GM19463 (cell line): ENCODE measurements around the gene ITGB6.

ENCODE experiments used
- ATAC-seq: cut with Tn5 transposase; IDR thresholded peaks from one replicate; pipeline ENCODE4 v1.9.1; 2021; ENCODE audit warnings: mild to moderate bottlenecking, moderate library complexity; ENCODE audit not compliant: unreplicated experiment

The ITGB6 gene

DNA sequence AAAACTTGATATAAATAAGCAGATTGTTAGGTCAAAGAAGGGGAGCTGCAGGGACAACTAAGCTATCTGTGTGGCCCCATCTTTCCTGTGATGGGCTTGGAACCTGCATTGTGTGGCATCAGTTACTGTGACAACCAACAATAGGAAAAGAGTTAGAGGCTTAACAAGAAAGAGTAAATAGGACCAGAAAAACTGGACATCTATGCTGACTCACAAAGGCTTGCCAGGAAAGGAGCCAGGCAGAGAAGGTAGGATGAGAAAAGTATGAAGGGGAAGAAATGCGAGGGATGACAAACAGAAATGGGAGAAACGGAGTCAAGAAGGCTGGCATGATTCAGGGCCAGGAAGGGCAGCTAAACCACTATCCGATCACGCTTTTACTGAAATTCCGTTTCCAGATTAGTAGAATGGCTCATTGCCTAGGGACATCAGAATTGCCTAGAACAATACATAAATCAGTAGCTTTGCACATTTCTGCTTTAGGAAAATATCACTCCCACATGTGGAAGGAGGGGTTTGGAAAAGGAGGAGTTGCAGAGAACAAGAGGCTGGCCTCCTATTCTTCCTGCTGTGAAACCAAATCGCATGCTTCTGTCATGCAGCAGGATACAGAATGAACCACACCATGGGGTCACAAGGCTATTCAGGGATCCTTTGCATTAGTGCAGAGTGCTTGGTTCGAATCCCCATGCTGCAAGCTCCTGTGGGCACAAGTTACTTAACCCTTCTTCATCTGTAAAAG lies 144.9 kb downstream of the ITGB6 start:
- ATAC-seq = no peak

DNA sequence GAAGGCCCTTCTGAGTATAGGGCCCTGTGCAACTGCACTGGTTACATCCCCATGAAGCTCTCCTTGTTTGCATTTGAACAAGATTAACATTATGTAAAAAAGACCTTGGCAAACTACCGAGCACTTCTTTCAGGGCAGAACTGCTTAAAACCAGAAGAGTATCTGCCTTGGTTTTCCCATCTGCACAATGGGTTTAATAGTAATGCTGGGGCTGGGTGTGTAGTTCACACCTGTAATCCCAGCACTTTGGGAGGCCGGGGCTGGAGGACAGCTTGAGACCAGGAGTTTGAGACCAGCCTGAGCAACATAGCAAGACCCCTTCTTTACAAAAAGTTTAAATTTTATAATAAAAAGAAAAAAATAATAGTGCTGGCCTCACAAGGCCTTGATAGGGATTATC lies 146.1 kb downstream of the ITGB6 start:
- ATAC-seq = no peak

DNA sequence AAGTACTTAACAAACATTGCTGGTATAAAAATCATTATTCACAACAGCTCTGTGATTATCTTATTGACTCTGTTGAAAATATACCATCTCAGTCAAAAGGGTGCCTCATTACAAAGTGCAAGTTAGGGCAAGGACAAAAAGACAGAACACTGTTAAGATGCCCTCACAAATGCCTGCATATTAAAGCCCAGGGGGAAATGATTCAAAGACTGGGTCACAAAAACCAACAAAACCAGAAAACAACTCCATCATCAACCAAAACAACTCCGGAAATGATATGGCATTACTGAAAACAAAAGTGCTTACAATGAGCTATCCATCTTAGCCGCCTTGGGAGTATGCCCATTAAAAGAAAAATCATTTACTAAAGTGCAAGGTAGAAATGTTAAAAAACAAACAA lies 147.5 kb downstream of the ITGB6 start:
- ATAC-seq = no peak

DNA sequence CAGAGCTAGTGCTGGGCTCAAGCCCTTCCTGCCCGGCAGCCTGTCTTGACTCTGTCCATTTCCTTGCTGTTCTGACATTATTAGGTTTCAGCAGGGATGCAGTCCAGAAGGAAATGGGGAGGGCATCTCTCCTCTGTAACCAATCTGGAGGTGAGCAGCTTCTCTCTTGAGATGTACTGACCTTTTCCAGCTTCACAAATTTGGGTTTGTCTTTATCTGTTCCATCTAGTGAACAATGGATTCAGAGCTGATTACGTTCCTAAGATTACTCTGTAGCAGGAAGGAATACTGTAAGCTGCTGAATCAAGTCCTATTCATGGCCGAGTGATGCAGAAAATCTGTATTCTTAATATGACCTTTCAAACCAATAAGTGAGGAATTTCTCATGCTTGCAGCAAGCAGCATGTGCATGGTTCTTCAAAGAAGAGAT lies 148.7 kb downstream of the ITGB6 start:
- no peak for ATAC-seq

DNA sequence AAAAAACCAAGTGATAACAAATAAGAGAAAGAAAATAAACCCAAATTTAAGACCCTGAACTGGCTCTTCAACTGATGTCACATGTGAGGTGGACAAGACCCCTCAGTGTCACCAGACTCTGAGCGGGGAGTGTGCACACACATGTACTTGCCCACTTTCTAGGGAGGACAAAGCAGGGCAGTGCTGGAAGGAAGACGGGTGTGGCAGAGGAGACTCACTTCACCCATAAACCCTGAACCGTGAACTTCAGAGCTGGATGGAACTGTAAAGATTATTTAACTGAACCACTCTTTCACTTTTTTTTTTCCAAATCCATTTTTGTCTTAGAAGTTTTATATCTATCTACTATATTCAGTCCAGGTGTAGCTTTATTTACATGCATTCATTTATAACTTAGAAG lies 149.9 kb downstream of the ITGB6 start:
- ATAC-seq = no peak
